HL-60/S4 treated with retinoic acid at 250 ng/mL for 4 days and 3 days (cell line): ENCODE results near the gene USP28.
"Not testable (repeated sequence)": the region's sequence is repeated elsewhere in the genome, so short reads cannot be mapped to it uniquely, and the experiment has no call there.

ENCODE experiments used
- in situ Hi-C: fragments of 300-500 bp; cut with MboI; formaldehyde crosslinking; loops from 2 replicates; pipeline ENCODE4 v1.7.0; 2022; ENCODE audit warnings: low sequenced_read_pairs

Gene USP28

DNA sequence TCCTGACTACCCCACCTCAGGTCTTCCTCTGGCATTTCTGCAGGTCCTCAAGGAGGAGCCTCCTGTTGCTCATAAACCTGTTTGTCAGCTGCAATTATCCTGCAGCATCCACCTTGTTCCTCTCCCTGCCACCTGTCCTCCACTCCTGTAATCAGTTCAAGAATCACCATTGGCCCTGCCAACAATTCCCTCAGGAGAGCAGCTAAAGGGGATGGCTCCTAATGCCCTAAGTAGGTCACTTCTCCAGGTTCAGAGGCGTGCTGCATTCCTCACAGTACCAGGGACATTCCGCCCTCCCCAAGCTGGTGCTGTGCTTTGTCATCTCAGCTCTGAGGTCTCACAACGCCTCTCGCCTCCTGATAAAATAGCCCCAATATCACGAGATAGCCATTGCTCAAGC is 93.7 kb downstream of the USP28 start:
- in situ Hi-C loops: loop anchor here (25.0 kb wide), 1 partner anchor 469 kb away; the partner anchor contains the start of gene TTC12

DNA sequence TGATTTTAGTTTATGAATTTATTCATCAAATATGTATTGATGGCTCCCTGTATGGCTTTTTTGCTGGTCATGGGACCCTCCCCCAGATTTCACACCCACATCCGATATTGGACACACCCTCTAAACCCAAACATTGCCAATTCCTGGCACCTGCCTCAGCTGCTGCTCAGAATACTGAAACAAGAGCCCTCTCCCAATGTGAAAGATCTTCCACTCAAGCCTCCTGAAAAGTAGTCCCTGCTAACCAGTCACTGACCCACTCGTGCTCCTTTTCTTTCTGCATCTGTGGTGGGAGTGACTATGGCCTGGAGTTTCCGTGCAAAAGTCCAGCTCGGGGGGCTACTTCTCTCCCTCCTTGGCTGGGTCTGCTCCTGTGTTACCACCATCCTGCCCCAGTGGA is 95.9 kb downstream of the USP28 start, which contains the start of gene CLDN25:
Gene CLDN25 (plus strand): TSS at position 301 of the 400 bp plus-strand sequence. CDS start 0 bp downstream, at position 301.
- in situ Hi-C loops: loop anchor here (25.0 kb wide), 1 partner anchor 467 kb away; the partner anchor contains the start of gene TTC12

DNA sequence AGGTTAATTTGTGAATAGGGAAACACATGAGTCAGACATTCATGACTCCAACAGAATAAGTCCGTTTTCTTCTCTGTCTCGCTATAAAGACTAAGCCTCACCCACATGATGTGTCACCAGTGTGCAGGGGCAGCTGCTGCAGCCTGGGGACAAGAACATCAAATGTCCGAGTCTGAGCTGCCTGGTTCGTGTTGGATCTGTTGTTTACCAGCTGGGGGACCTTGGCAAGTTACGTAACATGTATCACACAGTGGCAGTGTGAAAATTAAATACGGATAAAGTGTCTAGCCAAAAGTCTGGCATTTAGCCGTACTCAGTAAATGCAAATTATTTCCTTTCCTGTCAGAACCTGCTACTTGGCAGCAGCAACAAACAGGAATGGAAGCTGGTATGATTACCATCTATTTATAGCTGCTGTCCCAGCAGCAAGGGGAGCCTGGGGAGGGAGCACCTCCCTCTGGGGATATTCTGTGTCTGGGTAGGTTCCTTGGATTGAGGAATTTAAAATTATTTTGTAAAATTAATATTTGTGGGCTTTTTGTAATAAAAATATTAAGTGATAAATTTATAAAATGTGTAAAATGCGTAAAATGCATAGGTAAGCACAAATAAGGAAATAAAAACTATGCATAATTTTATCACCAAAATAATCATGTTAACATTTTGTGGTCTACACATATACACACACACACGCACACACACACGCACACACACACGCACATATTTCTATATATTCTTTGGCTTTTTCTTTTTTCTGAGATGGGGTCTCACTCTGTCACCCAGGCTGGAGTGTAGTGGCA is 97.1 kb downstream of the USP28 start:
- in situ Hi-C loops: loop anchor here (25.0 kb wide), 1 partner anchor 466 kb away; the partner anchor contains the start of gene TTC12

DNA sequence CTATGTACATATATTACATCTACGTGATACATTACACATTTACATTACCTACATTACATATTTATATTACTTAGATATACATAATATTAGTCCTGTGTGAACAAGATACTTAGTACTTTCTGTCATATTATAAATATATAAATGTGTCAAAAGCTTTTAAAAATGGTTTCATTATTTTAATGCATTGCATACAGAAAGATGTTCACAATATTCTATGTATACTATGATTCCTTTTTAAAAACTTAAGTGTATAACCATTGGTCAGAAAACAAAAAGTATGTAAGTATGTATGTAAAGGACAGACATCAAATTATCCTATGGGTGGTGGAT is 101.2 kb downstream of the USP28 start:
- in situ Hi-C loops: no loop called here

DNA sequence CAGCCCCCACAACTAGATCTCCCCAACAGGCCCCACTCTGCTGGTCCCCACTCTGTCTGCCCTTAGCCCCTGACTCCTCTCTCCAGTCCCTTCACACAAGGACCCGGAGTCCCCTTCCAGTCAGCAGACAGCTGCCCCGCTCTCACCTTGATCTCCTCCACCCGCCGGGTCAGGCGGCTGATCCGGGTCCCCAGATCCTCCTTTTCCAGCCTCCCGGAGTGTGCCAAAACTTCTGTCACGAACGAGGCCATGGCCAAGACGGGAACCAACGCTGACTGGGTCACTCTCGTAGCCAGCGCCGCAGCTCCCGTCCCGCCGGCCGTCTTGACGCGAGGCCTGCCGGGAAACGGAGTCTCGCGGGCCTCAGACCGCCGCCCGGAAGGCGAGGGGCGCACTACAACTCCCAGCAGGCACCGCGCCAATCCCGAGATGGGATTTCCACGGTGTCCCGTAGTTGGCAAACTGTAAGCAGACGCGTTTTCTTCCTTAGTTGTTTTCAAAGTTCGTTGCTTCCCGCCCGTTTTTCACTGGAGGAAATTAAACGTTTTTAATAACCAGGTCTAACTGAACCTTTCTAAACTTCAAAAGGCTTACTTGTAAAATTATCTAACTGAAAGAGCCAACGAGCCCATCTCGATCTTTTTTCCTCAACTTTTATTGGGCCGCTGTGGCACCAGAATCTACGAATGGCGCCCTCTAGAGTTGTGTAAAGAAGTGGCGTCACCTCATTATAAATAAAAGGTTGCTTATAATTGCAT is 101.8 kb downstream of the USP28 start, which contains the start of gene ZW10:
Gene ZW10 (minus strand): TSS at position 277 of the 758 bp plus-strand sequence. CDS start 26 bp downstream, at position 251.
- in situ Hi-C loops: no loop called here

DNA sequence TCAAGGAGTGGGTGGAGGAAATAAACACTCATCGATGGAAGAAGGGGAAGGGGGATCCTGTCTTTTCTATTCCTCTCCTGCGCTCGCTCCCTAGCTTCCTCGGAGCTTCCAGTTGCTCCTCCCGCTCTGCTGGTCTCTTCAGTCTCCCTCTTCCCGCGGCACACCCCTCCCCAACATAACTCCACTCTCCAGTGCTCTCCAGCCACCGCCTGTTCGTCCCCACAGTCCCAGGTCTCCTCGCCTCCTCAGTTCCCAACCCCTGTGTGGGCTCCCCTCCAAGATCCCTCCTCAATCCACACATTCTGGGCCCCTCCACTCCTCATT is 102.3 kb downstream of the USP28 start:
- in situ Hi-C loops: no loop called here

DNA sequence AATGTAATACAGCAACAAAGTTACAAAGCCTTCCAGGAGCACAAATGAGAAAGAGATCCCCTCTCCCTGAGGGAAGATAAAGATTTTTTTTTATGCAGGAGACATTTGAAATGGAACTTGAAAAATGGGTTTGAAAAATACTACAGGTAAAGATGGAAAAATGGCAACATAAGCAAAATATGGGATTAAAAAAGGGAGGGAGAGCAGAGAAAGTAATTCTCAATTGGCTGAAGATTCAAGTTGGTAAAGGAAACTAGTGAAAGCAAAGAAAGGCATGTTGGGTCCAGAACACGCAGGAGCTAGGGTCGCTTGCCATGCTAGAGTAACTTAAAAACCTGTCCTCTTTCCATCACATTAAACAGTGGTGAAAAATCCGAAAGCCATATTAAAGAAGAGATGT is 103.4 kb downstream of the USP28 start:
- in situ Hi-C loops: no loop called here

DNA sequence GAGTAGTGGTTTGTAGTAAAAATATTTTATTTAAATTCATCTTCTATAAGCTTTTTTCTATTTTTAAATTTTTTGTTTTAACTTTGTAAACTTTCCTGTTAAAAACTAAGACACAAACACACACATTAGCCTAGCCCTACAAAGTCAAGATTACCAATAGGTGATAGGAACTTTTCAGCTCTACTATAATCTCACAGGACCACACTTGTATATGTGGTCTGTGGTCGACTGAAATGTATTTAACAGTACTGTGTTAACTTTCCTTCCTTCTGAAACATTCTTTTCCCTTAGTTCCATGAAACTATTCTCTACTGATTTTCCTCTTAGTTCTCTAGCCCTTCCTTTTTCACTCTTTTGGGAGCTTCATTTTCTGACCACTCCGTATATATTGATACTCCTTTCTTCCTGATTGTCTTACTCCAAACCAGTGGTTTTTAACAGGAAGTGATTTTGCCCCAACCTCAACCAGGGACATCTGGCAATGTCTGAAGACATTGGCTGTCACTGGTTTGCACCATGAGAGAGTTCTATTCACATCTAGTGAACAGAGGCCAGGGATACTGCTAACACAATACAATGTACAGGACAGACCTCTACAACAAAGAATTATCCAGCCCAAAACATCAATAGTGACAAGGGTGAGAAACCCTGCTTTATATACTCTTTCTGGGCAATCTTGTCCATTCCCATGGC is 110.7 kb downstream of the USP28 start:
- in situ Hi-C loops: no loop called here

DNA sequence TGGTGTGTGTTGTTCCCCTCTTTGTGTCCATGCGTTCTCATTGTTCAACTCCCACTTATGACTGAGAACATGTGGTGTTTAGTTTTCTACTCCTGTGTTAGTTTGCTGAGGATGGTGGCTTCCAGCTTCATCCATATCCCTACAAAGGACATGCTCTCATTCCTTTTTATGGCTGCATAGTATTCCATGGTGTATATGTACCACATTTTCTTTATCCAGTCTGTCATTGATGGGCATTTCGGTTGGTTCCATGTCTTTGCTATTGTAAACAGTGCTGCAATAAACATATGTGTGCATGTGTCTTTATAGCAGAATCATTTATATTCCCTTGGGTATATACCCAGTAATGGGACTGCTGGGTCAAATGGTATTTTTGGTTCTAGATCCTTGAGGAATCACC is 112.3 kb downstream of the USP28 start:
- in situ Hi-C loops: not testable (repeated sequence)

DNA sequence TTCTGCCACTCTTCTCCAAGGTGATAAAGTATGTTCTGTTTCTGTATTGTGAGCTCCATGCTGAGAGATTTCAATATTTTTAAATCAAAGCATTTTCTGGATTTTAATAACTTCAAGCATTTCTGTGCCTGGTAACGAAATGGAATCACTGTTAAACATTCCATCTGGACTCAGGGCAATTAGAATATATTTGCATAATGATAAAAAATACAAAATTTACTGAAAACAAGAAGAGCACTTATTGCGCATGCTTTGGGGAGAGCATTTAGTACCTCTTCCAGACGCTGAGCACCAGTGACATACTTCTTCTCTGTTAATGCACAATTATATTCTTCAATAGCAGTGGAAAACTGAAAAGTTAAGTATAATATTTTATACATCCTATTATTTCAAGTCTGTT is 115.1 kb downstream of the USP28 start:
- in situ Hi-C loops: no loop called here

DNA sequence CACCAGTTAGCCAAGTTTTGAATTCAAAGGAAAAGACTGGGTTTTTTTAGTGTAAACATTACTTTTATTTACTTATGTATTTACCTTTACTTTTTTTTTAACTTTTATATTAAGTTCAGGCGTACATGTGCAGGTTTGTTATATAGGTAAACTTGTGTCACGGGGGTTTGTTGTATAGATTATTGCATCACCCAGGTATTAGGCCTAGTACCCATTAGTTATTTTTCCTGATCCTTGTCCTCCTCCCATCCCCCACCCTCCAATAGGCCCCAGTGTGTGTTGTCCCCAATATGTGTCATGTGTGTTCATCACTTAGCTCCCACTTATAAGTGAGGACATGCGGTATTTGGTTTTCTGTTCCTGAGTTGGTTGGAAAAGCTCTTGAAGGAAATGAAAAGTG is 122.4 kb downstream of the USP28 start:
- in situ Hi-C loops: no loop called here
